Left lung (tissue), 10 donors: ENCODE data around the gene BTBD17. TPM values are rescaled to one million over a fixed set of nuclear protein-coding genes. Genes with fewer than 3 reads are reported as not detected.

Source experiments
- ATAC-seq: fragments of 200-7000 bp; cut with Tn5 transposase; one replicate; pipeline ENCODE4 v1.9.1; 2020; ENCODE audit warnings: moderate library complexity
- DNase-seq, 4 donors: peaks; one replicate each; pipeline ENCODE4 v3.0.0-alpha.2; 2013 to 2020
- H3K27ac ChIP-seq, 2 donors: fragments of 200-600 bp; sonication (generic) in 1 of 2; one replicate each; pipeline versions ENCODE4 v1.5.0 to v1.8.0; 2020 to 2021
- H3K27me3 ChIP-seq, 2 donors: fragments of 200-600 bp; sonication (generic) in 1 of 2; one replicate each; pipeline versions ENCODE4 v1.5.0 to v1.8.0; 2020 to 2021
- H3K36me3 ChIP-seq, 2 donors: fragments of 200-600 bp; sonication (generic) in 1 of 2; one replicate each; pipeline versions ENCODE4 v1.5.0 to v1.8.0; 2020 to 2021
- H3K4me1 ChIP-seq, 2 donors: fragments of 200-600 bp; one replicate each; pipeline ENCODE4 v1.8.0; 2021
- H3K4me3 ChIP-seq, 2 donors: fragments of 200-600 bp; sonication (generic) in 1 of 2; one replicate each; pipeline versions ENCODE4 v1.5.0 to v1.8.0; 2020 to 2021; ENCODE audit warnings: mild to moderate bottlenecking in 1 of 2
- H3K9me3 ChIP-seq, 2 donors: fragments of 200-600 bp; sonication (generic) in 1 of 2; one replicate each; pipeline versions ENCODE4 v1.5.0 to v1.8.0; 2020 to 2021
- intact Hi-C, 2 donors: fragments of 100-400 bp; cut with DNase I; formaldehyde crosslinking; loops; one replicate each; pipeline versions ENCODE4 v1.11.2 to v1.14.2; 2022
- polyA plus RNA-seq, 6 donors: library from polyadenylated mRNA; unstranded; fragments of 120-200 nt; gene quantifications; one replicate each; pipeline ENCODE4 v1.2.1, GENCODE V29; 2013; ENCODE audit not compliant: insufficient read length in 6 of 6
- total RNA-seq, 2 donors: library from RNA; stranded (reverse); fragmentation: NEBNext Ultra II Directional; extraction: Animal tissue kit (Norgen Biotek cat#: 25700); gene quantifications; one replicate each; pipeline ENCODE4 v1.2.1, GENCODE V29; 2021
- TF ChIP-seq, protein P1 (sequence below), 2 donors: fragments of 200-600 bp; sonication (generic) in 1 of 2; IDR thresholded peaks; one replicate each; pipeline versions ENCODE4 v1.5.0 to v1.8.0; 2021; ENCODE audit warnings: antibody characterized with exemption in 2 of 2
- donor health status: DM: no; HTN: yes; CAD: no.
- donor health status: DM: no; HTN: no; CAD: no.

BTBD17 gene
- total and polyA plus RNA-seq, 8 donors = 0.60 to 1.2 (median 1.0) TPM; not detected in 2

DNA sequence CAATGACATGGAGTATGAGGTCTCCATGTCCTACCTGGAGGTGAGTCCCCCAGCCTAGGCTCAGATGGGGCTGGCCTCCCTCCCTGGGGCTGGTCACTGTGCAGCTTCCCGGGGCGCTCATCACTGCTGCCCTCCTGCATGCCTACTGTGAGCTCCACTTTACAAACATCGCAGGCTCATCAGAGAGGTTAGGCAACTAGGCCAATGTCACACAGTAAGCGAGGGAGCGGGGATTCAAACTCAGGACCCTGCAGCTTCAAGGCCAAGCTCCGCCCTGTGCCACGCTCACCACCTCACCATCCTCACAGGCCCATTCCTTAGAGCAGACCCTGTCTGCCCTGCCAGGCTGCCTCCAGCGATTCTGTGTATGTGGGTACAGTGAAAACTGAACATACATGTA lies 18.5 kb downstream of the BTBD17 start:
- H3K27ac ChIP-seq = no peak overlapping the region
- DNase-seq = no peak
- H3K4me1 ChIP-seq = no peaks in the 10 kb centered on the region
- TF ChIP-seq, protein P1, sequence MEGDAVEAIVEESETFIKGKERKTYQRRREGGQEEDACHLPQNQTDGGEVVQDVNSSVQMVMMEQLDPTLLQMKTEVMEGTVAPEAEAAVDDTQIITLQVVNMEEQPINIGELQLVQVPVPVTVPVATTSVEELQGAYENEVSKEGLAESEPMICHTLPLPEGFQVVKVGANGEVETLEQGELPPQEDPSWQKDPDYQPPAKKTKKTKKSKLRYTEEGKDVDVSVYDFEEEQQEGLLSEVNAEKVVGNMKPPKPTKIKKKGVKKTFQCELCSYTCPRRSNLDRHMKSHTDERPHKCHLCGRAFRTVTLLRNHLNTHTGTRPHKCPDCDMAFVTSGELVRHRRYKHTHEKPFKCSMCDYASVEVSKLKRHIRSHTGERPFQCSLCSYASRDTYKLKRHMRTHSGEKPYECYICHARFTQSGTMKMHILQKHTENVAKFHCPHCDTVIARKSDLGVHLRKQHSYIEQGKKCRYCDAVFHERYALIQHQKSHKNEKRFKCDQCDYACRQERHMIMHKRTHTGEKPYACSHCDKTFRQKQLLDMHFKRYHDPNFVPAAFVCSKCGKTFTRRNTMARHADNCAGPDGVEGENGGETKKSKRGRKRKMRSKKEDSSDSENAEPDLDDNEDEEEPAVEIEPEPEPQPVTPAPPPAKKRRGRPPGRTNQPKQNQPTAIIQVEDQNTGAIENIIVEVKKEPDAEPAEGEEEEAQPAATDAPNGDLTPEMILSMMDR (IDR thresholded peaks at IDR 0.05) = no peak
- no peaks in the 10 kb centered on the region for H3K9me3 ChIP-seq
- no peak overlapping the region for H3K4me3 ChIP-seq
- intact Hi-C loops = no loop called here
- no peak for ATAC-seq
- H3K36me3 ChIP-seq = no peaks in the 10 kb centered on the region
- peaks cover 0 to 74% of the 10 kb centered on the region in 2 donors for H3K27me3 ChIP-seq

DNA sequence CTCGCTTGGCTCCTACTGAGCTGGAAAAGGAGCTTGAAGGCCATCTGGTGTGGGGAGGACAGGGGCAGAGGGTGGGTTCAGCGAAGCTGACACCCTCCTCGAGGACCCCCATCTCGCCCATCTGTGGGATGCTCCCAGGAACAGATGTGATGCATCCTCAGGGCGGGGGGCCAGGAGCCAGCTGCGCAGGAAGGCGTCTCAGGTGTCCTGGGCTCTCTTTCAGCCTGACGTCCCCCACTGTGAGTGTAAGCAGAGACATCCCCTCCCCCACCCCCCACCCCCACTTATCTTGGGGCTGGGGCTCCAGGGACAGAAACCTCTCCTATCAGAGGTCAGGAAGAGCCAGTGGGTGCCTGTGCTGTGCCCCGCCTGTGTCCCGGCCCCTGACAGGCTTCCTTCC lies 19.4 kb downstream of the BTBD17 start:
- no peak for DNase-seq
- Histone ChIP-seq H3K9me3 (no peaks in the 10 kb centered on the region), H3K4me3 (no peak overlapping the region), H3K4me1 (no peaks in the 10 kb centered on the region), H3K27ac (no peak overlapping the region), H3K27me3 (peaks cover 0 to 78% of the 10 kb centered on the region in 2 donors), H3K36me3 (no peaks in the 10 kb centered on the region)
- intact Hi-C loops = no loop called here
- ATAC-seq = no peak
- TF ChIP-seq, protein P1 (IDR thresholded peaks at IDR 0.05) = no peak

DNA sequence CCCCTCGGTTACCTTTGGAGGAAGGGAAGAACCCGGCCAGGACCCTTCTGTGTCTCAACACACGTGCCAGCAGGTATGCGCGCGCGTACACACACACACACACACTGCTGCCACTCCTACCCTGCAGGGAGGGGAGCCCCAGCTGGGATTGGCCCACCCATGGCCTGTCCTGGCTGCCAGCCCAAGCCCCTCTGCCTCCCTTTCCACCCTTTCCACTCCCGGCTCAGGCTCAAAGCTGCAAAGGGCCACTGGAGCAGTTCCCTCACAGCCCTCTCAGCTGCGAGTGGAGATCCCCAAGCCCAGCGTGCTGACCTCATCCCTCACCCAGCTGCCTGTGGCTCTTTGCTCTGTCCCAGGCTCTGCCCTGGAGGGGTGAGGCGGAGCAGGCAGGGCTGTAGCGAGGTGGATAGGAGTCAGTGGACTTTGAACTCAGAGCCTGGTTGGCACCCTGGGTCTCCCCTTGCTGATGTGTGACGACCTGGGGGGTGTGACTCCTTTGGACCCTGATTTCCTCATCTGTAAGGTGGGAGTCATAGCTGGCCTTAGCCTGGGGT lies 21.1 kb downstream of the BTBD17 start:
- intact Hi-C loops = no loop called here
- ATAC-seq (no peak), DNase-seq (no peak)
- H3K36me3 ChIP-seq = no peaks in the 10 kb centered on the region
- peaks cover 0 to 74% of the 10 kb centered on the region in 2 donors for H3K27me3 ChIP-seq
- TF ChIP-seq, protein P1 (IDR thresholded peaks at IDR 0.05) = no peak
- H3K9me3 ChIP-seq = no peaks in the 10 kb centered on the region
- no peak overlapping the region for H3K4me3 ChIP-seq
- H3K4me1 ChIP-seq = no peaks in the 10 kb centered on the region
- no peak overlapping the region for H3K27ac ChIP-seq

DNA sequence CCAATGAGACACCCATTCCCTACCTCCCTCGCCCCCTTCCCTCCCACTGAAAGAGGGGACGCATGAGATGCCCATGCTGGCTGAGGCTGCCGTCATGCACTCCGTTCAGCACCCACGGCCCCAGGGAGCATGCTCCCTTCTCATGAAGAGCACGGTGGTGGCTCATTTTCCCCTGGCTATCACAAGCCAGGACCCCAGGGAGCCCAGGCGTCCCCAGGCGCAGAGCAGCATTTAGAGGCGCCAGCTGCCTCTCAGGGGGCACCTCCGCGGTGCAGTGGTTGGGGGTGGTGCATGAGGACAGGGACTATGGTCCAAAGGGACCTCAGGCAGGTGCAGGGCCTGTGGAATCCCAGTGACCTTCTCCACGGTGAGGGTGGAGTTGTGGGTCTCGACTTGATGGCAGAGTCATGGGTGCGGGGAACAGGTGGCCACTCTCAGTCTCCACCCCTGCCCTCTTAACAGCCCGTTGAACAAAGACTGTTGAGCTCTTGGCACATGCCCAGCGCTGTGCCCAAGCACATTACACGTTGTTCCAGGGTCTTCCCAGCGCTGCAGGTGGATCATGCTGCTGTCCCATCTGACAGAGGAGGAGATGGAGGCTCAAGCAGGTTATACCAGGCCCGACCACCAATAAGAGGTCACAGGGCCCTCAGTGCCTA lies 22.0 kb downstream of the BTBD17 start:
- Histone ChIP-seq H3K27ac (no peak overlapping the region), H3K27me3 (peaks cover 0 to 70% of the 10 kb centered on the region in 2 donors), H3K36me3 (no peaks in the 10 kb centered on the region), H3K9me3 (no peaks in the 10 kb centered on the region), H3K4me1 (no peaks in the 10 kb centered on the region), H3K4me3 (no peak overlapping the region)
- ATAC-seq (no peak), DNase-seq (no peak)
- TF ChIP-seq, protein P1 (IDR thresholded peaks at IDR 0.05) = no peak
- intact Hi-C loops = no loop called here

DNA sequence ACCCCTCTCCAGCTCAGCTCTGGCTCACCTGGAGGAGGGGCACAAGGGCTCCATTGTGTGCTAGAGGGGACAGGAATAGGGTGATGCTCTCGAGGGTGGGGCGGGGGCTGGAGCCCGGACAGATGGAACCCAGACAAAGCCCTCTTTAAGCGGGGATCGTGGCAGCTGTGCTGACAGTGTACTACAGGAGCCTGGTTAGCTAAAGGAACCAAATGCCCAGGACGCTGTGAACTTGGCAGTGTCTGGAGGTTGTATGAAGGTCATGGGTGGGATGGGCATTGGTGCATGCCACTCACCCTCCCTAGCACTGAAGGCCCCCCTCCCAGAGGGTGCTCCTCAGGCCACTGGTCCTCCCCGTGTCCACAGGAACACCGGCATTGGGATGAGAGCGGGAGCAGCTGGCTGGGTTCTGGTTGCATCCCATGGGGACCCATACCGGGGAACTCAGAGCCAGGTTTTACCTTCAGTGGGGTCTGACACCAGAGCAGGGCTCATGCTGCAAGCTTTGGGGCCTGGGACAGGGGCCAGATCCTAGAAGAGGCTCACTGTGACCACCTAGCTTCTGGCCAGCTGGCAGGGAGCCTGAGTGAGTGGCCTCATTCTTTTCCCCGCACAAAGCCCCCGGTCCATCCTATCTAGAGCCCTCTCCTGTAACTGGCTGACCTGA lies 23.7 kb downstream of the BTBD17 start:
- H3K4me3 ChIP-seq = no peak overlapping the region
- H3K36me3 ChIP-seq = no peaks in the 10 kb centered on the region
- intact Hi-C loops = no loop called here
- no peak overlapping the region for H3K27ac ChIP-seq
- peaks cover 0 to 2% of the 10 kb centered on the region in 2 donors for H3K9me3 ChIP-seq
- no peak for ATAC-seq
- peaks cover 0 to 58% of the 10 kb centered on the region in 2 donors for H3K27me3 ChIP-seq
- DNase-seq = no peak
- TF ChIP-seq, protein P1 (IDR thresholded peaks at IDR 0.05) = no peak
- no peaks in the 10 kb centered on the region for H3K4me1 ChIP-seq
